DMS 273 treated with DMSO at 0.1 percent for 48 hours (cell line): ENCODE results near the gene CPA1.

ENCODE experiments used
- DNase-seq: peaks from one replicate; lab custom pipeline; 2025; lab: John Stamatoyannopoulos, UW

Gene CPA1

DNA sequence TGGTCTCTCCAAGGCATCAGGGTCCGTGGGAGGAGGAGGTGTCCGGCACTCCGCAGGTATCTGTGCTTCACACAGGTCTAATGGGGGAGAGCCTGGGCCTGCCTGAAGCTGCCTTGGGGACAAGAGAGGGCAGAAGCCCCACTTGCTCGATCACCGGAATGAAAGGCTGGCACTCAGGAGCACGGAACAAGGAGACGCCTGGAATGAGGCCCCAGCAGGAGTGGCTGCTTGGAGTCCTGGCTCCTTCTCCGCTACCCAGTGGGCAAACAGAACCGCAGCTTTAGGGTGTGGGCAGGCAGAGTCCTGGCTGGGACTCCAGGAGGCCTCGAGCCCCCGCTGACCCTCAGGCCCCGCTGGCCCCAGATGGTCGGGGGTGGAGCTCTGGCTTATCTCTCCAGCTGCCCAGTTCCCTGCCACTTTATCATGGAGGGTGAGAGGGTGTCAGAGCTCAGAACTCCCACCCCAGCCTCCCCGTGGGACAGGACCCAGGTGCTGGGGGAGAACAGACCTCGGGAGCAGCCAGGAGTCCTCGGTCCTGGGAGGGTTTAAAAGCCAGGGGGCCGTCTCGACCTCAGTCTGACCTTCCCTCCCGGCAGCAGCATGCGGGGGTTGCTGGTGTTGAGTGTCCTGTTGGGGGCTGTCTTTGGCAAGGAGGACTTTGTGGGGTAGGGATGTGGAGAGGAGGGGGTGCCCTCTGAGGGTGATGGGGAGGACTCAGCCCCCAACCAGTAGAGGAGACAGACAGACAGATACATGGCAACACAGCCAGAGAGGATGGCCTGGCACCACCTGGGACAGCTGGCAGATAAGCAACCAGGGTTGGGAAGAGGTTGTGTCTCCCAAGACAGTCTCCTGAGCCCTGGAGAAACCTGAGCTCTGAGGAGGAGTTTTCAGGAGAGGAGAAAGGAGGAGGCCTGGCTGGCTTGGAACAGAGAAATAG is at the start of gene CPA1:
TSS of gene CPA1 (plus strand) at position 574 of the 940 bp plus-strand sequence. CDS start at position 601, 27 bp downstream.
- peak; percentile 65 for DNase-seq

DNA sequence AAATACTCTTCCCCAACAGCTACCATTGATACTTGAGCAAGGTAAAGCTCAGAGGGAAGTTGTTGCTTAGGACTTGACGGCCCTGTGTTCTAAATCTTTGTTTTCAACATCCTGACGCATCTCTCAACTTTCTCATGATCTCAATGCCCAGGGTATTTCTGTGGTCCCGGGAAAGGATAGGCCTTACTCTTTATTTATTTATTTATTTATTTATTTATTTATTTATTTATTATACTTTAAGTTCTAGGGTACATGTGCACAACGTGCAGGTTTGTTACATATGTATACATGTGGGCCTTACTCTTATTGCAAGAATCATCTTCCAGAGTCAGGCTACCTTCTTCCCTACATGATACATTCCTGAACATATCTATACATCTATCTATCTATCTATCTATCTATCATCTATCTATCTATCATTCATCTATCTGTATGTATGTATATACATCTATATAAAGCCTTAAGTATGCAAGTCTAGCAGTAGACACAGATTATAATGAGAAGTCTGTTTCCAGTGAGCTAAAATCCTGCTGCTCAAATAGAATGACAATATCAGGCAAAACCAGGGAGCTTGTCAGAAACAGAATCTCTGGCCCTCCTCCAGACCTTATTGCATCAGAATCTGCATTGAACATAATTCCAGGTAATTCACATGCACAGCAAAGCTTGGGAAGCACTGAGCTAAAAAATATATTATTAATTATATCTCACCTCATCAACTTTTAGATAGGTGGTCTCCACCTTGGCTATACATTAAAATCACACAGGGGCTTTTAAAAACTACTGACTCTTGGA is 47.8 kb upstream of the CPA1 start:
- no peak for DNase-seq

- DNase-seq = no peak
Measured at GRCh38 chr7:130333832-130334231, 46.5 kb upstream of the CPA1 start.

DNA sequence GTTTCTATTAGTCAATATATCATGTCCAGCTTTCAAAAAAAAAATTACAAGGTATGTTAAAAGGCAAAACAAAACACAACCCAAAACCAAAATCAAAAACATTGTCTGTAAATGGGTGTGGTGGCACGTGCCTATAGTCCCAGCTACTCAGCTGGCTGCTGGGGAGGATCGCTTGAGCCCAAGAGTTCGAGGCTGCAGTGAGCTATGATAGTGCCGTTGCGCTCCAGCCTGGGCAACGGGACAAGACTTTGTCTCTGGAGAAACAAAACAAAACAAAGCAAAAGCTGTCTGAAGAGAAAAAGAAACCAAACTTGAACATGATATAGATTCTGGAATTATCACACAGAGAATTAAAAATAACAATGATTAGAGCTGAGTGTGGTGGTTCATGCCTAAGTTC is 46.0 kb upstream of the CPA1 start:
- DNase-seq = no peak

DNA sequence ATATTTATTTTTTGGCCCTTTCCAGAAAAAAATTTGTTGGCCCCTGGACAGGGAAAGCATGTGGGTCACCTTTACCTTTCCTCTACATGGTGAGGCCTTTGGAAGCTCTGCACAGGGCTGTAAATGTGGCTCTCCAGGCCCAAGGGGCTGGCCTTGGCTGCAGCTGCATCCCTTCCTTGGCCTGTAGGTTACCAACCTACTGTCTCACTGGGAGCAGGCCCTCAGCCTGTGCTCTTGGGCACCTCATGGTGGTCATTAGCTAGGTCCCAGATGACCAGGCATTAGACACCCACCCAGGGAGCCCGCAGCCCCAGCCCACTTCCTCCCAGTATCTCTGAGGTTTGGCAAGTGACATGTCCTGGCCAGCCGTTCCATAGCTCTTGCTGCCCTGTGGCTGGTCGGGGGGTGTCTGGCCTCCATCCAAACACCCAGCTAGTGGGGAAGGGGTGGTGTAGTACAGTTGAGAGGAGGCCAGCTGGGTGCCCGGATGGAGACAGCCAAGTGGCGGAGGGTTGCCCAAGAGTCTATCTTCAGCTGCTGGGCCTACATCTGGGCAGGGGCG is 42.8 kb upstream of the CPA1 start:
- no peak for DNase-seq

GRCh38 chr7:130338233-130338632 is 42.1 kb upstream of the CPA1 start:
- DNase-seq = no peak

DNA sequence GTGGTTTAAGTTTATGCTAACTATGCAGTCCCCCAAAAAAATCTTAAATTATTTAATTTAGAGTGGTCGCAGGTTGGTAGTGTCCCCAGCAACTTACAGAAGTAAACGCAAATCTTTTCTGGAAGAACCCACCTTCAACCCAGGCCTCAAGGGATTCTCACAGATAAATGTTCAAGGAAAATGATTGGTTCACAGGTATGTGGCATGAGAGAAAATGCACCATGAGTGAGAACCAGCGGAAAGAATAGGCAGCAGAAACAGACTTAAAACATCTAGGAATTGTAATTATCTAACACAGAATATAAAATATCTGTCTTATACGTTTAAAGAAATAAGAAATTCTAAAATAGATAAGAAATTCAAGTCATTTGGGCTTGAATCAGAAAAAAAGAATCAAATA is 38.4 kb upstream of the CPA1 start:
- no peak for DNase-seq

- DNase-seq = no peak
Measured at GRCh38 chr7:130342701-130343380, 37.5 kb upstream of the CPA1 start.

GRCh38 chr7:130344271-130344866 is 35.9 kb upstream of the CPA1 start, which contains the start of gene CPA5:
CPA5 (plus strand) TSS chr7:130344816; CDS start chr7:130346486, 1,670 bp downstream.
- DNase-seq = no peak

GRCh38 chr7:130345136-130345535 is 35.2 kb upstream of the CPA1 start:
- DNase-seq = no peak

- no peak for DNase-seq
Measured at GRCh38 chr7:130345725-130346124, 34.6 kb upstream of the CPA1 start.

DNA sequence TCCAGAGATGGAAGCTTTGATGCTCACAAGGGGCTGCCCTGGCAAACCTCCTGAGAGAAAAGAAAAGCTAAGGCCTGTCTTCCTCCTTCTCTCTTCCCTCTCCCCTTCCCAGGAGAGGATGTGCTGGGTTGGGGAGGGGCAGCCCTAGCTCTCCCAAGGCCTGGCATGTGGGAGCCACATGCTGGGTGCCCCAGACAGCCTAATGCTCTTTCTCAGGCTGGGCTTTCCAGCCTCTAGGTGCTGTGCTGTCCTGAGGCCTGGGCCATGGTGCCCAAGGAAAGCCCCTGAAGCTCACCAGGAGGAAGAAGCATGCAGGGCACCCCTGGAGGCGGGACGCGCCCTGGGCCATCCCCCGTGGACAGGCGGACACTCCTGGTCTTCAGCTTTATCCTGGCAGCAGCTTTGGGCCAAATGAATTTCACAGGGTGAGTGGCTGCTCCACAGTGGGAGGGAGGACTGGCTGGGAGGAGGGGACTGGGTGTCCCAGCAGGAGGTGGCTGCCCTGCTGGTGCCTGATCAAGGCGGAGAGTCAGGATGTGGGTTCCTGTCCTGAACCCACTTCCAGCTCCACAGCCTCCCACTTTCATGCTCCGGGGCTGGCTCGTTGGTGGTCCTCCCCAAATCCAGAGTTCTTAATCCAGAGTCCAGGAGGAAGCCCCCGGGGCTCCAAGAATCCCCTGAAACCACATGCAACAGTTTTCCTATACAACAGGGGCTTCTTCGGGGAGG is 34.0 kb upstream of the CPA1 start:
- DNase-seq = no peak

- DNase-seq = no peak
Measured at GRCh38 chr7:130346941-130347340, 33.4 kb upstream of the CPA1 start.

DNA sequence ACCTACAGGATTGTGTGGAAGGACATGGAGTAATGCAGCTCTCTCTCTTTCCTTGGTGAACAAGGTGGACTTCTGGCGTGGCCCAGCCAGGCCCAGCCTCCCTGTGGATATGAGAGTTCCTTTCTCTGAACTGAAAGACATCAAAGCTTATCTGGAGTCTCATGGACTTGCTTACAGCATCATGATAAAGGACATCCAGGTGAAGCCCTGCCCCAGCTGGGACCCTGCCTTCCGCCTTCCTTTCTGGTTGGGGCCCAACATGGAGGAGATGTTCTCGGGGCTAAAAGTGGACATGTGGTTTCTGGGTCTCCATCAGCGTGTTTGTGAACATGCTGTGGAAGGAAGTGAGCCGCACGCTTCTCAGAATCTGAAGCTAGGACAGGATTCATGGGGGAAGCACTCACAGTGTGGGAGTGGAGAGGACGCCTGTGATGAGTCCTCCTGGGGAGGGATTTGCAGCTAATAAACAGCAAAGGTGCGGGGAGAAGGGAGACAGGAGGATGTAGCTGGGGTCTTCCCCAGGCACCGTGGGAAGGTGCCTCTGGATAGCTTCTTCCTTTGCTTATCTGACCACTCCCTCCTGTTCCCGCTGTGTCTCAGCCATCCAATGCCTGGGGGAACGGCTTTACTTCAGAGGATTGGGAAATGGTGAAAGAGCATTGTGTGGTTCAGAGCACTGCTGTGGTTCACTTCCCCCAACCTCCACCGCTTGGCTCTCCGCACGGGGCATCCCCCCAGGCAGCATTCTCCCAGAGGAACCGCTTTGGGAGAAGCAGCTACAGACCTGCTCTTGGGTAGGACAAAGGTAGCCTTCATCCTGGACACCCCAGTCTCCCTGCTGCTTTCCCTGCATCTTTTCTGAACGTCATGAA is 30.1 kb upstream of the CPA1 start:
- no peak for DNase-seq

GRCh38 chr7:130350945-130351790 is 29.1 kb upstream of the CPA1 start:
- no peak for DNase-seq

GRCh38 chr7:130351791-130352090 is 28.6 kb upstream of the CPA1 start:
- no peak for DNase-seq

DNA sequence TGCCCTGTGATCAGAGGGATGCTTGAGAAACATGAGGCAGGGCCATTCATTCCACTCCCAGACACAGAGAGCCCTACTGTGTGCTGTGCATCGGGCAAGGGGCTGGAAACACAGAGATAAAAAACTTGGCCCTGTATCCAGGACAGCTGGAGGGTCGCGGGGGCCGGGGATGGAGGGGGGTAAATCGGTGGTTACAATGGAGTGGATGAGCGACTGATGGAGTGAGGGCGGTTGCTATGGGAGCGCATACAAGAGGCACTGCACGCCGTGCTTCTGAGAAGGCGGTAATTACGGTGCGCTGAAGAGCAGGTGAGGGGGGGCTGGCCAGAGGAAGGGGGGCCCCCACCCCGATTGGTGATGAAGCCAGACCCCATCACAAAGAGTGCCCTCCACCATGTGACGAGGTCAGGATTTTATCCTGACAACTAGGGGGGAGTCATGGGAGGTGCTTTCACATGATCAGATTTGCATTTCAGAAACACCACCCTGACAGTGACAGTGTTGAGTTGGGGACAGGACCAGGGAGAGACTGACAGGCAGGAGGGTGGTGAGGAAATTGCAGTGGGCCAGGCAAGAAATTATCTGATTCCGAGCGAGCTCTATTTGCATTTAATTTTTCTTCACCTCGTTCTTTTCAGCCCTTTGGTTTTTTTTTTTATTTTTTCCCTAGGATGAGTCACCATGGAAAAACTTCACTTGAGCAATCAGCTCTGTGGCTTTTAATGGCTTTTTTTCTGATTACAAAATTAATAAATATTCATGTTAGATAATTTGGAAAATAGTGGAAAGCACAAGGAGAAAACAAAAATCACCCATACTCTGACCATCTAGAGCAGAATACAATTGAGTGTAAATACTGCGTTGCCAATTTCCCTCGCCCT is 27.9 kb upstream of the CPA1 start:
- DNase-seq = no peak

DNA sequence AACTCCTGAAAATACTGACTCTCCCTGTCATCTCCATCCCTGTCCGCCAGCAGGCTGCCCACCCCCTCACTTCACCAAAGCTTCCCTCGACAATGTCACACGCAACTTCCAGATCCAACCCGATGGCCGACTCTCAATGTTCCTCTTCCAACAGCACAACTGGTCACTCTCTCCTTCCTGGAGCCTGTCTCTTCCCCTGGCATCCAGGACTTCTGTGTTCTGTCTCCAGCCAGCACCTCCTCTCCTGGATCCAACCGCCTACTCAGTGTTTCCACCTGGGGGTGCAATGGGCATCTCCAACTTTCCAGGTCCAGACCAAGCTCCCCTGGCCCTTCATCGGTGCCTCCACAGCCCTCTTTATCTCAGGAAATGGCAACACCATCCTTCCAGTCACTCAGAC is 27.1 kb upstream of the CPA1 start:
- DNase-seq = no peak
